ENCODE measurements around the gene FBXL7.

DNA sequence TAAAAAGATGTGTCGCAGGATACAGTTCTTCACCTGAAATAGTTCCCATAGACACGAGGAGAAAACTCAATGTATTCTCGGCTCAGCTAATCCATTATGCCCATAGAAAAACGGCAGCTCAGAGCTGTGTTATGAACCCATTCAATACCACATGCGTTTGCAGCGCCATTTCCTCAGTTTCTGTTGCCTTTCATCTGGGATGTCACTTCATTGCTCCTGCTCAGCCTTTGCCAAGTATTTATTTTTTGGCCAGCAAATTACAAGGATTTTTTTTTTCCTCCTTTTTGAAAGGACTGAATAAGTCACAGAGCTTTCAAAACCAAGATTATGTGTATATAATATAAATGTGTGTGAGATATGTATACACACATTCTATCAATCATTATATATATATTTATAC is 398.7 kb downstream of the FBXL7 start:
- TF ChIP-seq, protein P1, sequence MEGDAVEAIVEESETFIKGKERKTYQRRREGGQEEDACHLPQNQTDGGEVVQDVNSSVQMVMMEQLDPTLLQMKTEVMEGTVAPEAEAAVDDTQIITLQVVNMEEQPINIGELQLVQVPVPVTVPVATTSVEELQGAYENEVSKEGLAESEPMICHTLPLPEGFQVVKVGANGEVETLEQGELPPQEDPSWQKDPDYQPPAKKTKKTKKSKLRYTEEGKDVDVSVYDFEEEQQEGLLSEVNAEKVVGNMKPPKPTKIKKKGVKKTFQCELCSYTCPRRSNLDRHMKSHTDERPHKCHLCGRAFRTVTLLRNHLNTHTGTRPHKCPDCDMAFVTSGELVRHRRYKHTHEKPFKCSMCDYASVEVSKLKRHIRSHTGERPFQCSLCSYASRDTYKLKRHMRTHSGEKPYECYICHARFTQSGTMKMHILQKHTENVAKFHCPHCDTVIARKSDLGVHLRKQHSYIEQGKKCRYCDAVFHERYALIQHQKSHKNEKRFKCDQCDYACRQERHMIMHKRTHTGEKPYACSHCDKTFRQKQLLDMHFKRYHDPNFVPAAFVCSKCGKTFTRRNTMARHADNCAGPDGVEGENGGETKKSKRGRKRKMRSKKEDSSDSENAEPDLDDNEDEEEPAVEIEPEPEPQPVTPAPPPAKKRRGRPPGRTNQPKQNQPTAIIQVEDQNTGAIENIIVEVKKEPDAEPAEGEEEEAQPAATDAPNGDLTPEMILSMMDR (IDR thresholded peaks at IDR 0.05 in 2 of 3, conservative IDR thresholded peaks at IDR 0.05 in 1 of 3; ENCODE audit: insufficient read depth in 2 of 3, low read depth in 1 of 3, low read length in 3 of 3): no peak
- TF ChIP-seq EP300 (IDR thresholded peaks at IDR 0.05; ENCODE audit: low read length): no peak
- no peak for TF ChIP-seq DMBX1 (CRISPR knock-in tag; IDR thresholded peaks at IDR 0.05; ENCODE audit: borderline replicate concordance)
- TF ChIP-seq CTBP1 (IDR thresholded peaks at IDR 0.05; ENCODE audit: borderline replicate concordance): no peak
- TF ChIP-seq POLR2H (tag; IDR thresholded peaks at IDR 0.05; ENCODE audit: low read depth): no peak
- TF ChIP-seq KDM2B (CRISPR knock-in tag; IDR thresholded peaks at IDR 0.05): no peak
- no peak for TF ChIP-seq FOXP1 (CRISPR knock-in tag; IDR thresholded peaks at IDR 0.05)
- no peak for TF ChIP-seq FOXA3 (CRISPR knock-in tag; conservative IDR thresholded peaks at IDR 0.05 in 1 of 2, IDR thresholded peaks at IDR 0.05 in 1 of 2)
- TF ChIP-seq POLR2A (conservative IDR thresholded peaks at IDR 0.05): no peak
- no peak for TF ChIP-seq HCFC1 (IDR thresholded peaks at IDR 0.05; ENCODE audit: low read depth, low read length)
- TF ChIP-seq TCF7 (IDR thresholded peaks at IDR 0.05; ENCODE audit: borderline replicate concordance): no peak
- no peak for TF ChIP-seq ZNF174 (CRISPR knock-in tag; IDR thresholded peaks at IDR 0.05)

Measured in K562 (cell line).